ENCODE results near the gene PLA2G12A.

The PLA2G12A gene

GRCh38 chr4:109676886-109677285 is 53.0 kb downstream of the PLA2G12A start:
- DNase-seq, result no peak

- DNase-seq, result no peak
Measured at GRCh38 chr4:109675843-109676242, 54.0 kb downstream of the PLA2G12A start.

GRCh38 chr4:109675181-109675580 is 54.7 kb downstream of the PLA2G12A start:
- no peak for DNase-seq

- DNase-seq, result no peak
Measured at GRCh38 chr4:109673303-109673702, 56.6 kb downstream of the PLA2G12A start.

- no peak for DNase-seq
Measured at GRCh38 chr4:109672169-109672930, 57.5 kb downstream of the PLA2G12A start.

GRCh38 chr4:109671350-109671749 is 58.5 kb downstream of the PLA2G12A start:
- DNase-seq, result no peak

GRCh38 chr4:109665783-109666485 is 63.9 kb downstream of the PLA2G12A start:
- no peak for DNase-seq

- DNase-seq, result no peak
Measured at GRCh38 chr4:109662771-109663170, 67.1 kb downstream of the PLA2G12A start.

GRCh38 chr4:109662116-109662515 is 67.8 kb downstream of the PLA2G12A start:
- DNase-seq, result no peak
